H7 (cell line): Measurements from ENCODE around the gene TRRAP. TPM values are rescaled to one million over a fixed set of nuclear protein-coding genes. Genes with fewer than 3 reads are reported as not detected.
"Not testable (repeated sequence)": the region's sequence is repeated elsewhere in the genome, so short reads cannot be mapped to it uniquely, and the experiment has no call there.

Experiments used
- DNase-seq: peaks from one replicate; pipeline ENCODE4 v3.0.0; 2012
- H3K27me3 ChIP-seq: 2 replicates; pipeline ENCODE4 v1.6.0; 2011; ENCODE audit warnings: mild to moderate bottlenecking, low read length; ENCODE audit not compliant: control insufficient read depth, insufficient read depth
- H3K36me3 ChIP-seq: replicated peaks from 2 replicates; pipeline ENCODE4 v1.5.1; 2011; ENCODE audit warnings: low read length; ENCODE audit not compliant: control insufficient read depth, insufficient read depth
- H3K4me3 ChIP-seq: 2 replicates; pipeline ENCODE4 v1.5.1; 2011; ENCODE audit warnings: low read depth, mild to moderate bottlenecking, control low read depth, low read length, moderate library complexity; ENCODE audit not compliant: insufficient read depth
- total RNA-seq: library from RNA; depleted of rRNA; stranded (reverse); fragments of >200 nt; shearing (Covaris generic); gene quantifications from 2 replicates; pipeline ENCODE4 v1.2.3, GENCODE V29; 2014; rRNA removed

Gene TRRAP
- 13.0 and 15.1 TPM in 2 replicates for total RNA-seq

GRCh38 chr7:98878365-98879197 is at the start of gene TRRAP:
TRRAP (plus strand) TSS chr7:98878532; CDS start chr7:98881151, 2,619 bp downstream.
- Histone ChIP-seq H3K36me3 (peaks cover 11% of the 10 kb centered on the region), H3K27me3 (peaks cover 2% of the 10 kb centered on the region), H3K4me3 (peak within 1 kb of the TSS; percentile 93)
- peak; percentile 97 for DNase-seq

GRCh38 chr7:98830972-98831548 is 47.3 kb upstream of the TRRAP start:
- DNase-seq: no peak
- H3K4me3 ChIP-seq: no peak overlapping the region
- H3K36me3 ChIP-seq: no peaks in the 10 kb centered on the region
- no peaks in the 10 kb centered on the region for H3K27me3 ChIP-seq

- H3K4me3 ChIP-seq: no peak overlapping the region
- DNase-seq: peak; percentile 73
Measured at GRCh38 chr7:98831641-98832221, 46.6 kb upstream of the TRRAP start.

GRCh38 chr7:98833022-98833421 is 45.3 kb upstream of the TRRAP start:
- Histone ChIP-seq H3K27me3 (no peaks in the 10 kb centered on the region), H3K36me3 (no peaks in the 10 kb centered on the region), H3K4me3 (no peak overlapping the region)
- DNase-seq: no peak

More at GRCh38 chr7:98831641-98832221, 46.6 kb upstream of the TRRAP start:
- Histone ChIP-seq H3K27me3 (no peaks in the 10 kb centered on the region), H3K36me3 (no peaks in the 10 kb centered on the region)

GRCh38 chr7:98834949-98835348 is 43.4 kb upstream of the TRRAP start:
- Histone ChIP-seq H3K36me3 (no peaks in the 10 kb centered on the region), H3K27me3 (no peaks in the 10 kb centered on the region), H3K4me3 (no peak overlapping the region)
- no peak for DNase-seq

GRCh38 chr7:98836811-98837629 is 41.3 kb upstream of the TRRAP start:
- H3K27me3 ChIP-seq: no peaks in the 10 kb centered on the region
- DNase-seq: peak; percentile 89
- no peaks in the 10 kb centered on the region for H3K36me3 ChIP-seq
- no peak overlapping the region for H3K4me3 ChIP-seq

- no peak for DNase-seq
- Histone ChIP-seq H3K27me3 (no peaks in the 10 kb centered on the region), H3K4me3 (no peak overlapping the region), H3K36me3 (no peaks in the 10 kb centered on the region)
Measured at GRCh38 chr7:98837630-98837972, 40.7 kb upstream of the TRRAP start.

GRCh38 chr7:98840096-98840495 is 38.2 kb upstream of the TRRAP start:
- Histone ChIP-seq H3K4me3 (no peak overlapping the region), H3K36me3 (no peaks in the 10 kb centered on the region), H3K27me3 (no peaks in the 10 kb centered on the region)
- DNase-seq: no peak

GRCh38 chr7:98840722-98841121 is 37.6 kb upstream of the TRRAP start:
- Histone ChIP-seq H3K4me3 (no peak overlapping the region), H3K36me3 (no peaks in the 10 kb centered on the region)

GRCh38 chr7:98841179-98841997 is 36.9 kb upstream of the TRRAP start:
- no peaks in the 10 kb centered on the region for H3K36me3 ChIP-seq
- no peak overlapping the region for H3K4me3 ChIP-seq
- peak; percentile 91 for DNase-seq
- no peaks in the 10 kb centered on the region for H3K27me3 ChIP-seq

More at GRCh38 chr7:98840722-98841121, 37.6 kb upstream of the TRRAP start:
- H3K27me3 ChIP-seq: no peaks in the 10 kb centered on the region
- no peak for DNase-seq

- DNase-seq, H3K36me3 ChIP-seq, H3K27me3 ChIP-seq, H3K4me3 ChIP-seq: not testable (repeated sequence)
Measured at GRCh38 chr7:98842552-98842951, 35.8 kb upstream of the TRRAP start.

GRCh38 chr7:98848918-98849317 is 29.4 kb upstream of the TRRAP start:
- DNase-seq: no peak

GRCh38 chr7:98852826-98853225 is 25.5 kb upstream of the TRRAP start:
- Histone ChIP-seq H3K27me3 (no peaks in the 10 kb centered on the region), H3K4me3 (no peak overlapping the region), H3K36me3 (peaks cover 2% of the 10 kb centered on the region; the same call in 1 of the 2 replicates)
- no peak for DNase-seq

More at GRCh38 chr7:98848918-98849317, 29.4 kb upstream of the TRRAP start:
- Histone ChIP-seq H3K36me3 (peaks cover 2% of the 10 kb centered on the region; the same call in 1 of the 2 replicates), H3K4me3 (no peak overlapping the region), H3K27me3 (no peaks in the 10 kb centered on the region)
